ENCODE results near the gene TAF11L14.
"Not testable (repeated sequence)": the region's sequence is repeated elsewhere in the genome, so short reads cannot be mapped to it uniquely, and the experiment has no call there.

Gene TAF11L14

GRCh38 chr5:17634160-17634559, at the start of gene TAF11L14:
TSS of gene TAF11L14 (plus strand) at chr5:17634460.
- Mint-ChIP-seq H3K36me3 (no peaks in the 10 kb centered on the region), H3K27me3 (no peaks in the 10 kb centered on the region), H3K4me3 (no peak within 1 kb of the TSS), H3K27ac (no peak within 1 kb of the TSS), H3K4me1 (no peaks in the 10 kb centered on the region), H3K9me3 (peaks cover 16% of the 10 kb centered on the region)
- DNase-seq, result no peak
- CTCF ChIA-PET, result no interaction called here

- not testable (repeated sequence) for H3K27ac Mint-ChIP-seq, DNase-seq
Measured at GRCh38 chr5:17585658-17586057, 48.6 kb upstream of the TAF11L14 start, which contains the start of gene TAF11L7. TSS of gene TAF11L7 (minus strand) at chr5:17585758.

GRCh38 chr5:17590860-17591259, 43.4 kb upstream of the TAF11L14 start, which contains the start of gene TAF11L8:
TSS of gene TAF11L8 (minus strand) at chr5:17590960.
- H3K9me3 Mint-ChIP-seq, H3K4me3 Mint-ChIP-seq, H3K27me3 Mint-ChIP-seq, H3K27ac Mint-ChIP-seq, H3K36me3 Mint-ChIP-seq, H3K4me1 Mint-ChIP-seq, CTCF ChIA-PET, DNase-seq: not testable (repeated sequence)

More at GRCh38 chr5:17585658-17586057, 48.6 kb upstream of the TAF11L14 start, which contains the start of gene TAF11L7:
- H3K4me1 Mint-ChIP-seq, H3K4me3 Mint-ChIP-seq, H3K9me3 Mint-ChIP-seq, H3K27me3 Mint-ChIP-seq, H3K36me3 Mint-ChIP-seq, CTCF ChIA-PET: not testable (repeated sequence)

GRCh38 chr5:17594255-17594654, 40.0 kb upstream of the TAF11L14 start, which contains the start of gene TAF11L9:
TSS of gene TAF11L9 (minus strand) at chr5:17594394.
- H3K27ac Mint-ChIP-seq, H3K36me3 Mint-ChIP-seq, H3K27me3 Mint-ChIP-seq, H3K9me3 Mint-ChIP-seq, H3K4me1 Mint-ChIP-seq, DNase-seq, CTCF ChIA-PET, H3K4me3 Mint-ChIP-seq: not testable (repeated sequence)

GRCh38 chr5:17597728-17598127, 36.5 kb upstream of the TAF11L14 start, which contains the start of gene TAF11L10:
TSS of gene TAF11L10 (minus strand) at chr5:17597828.
- H3K4me1 Mint-ChIP-seq, H3K9me3 Mint-ChIP-seq, H3K27ac Mint-ChIP-seq, H3K27me3 Mint-ChIP-seq, DNase-seq, H3K4me3 Mint-ChIP-seq, CTCF ChIA-PET, H3K36me3 Mint-ChIP-seq: not testable (repeated sequence)

GRCh38 chr5:17603880-17604279, 30.4 kb upstream of the TAF11L14 start, which contains the start of gene TAF11L11:
TSS of gene TAF11L11 (plus strand) at chr5:17604183.
- CTCF ChIA-PET, H3K27me3 Mint-ChIP-seq, H3K36me3 Mint-ChIP-seq, DNase-seq, H3K4me1 Mint-ChIP-seq, H3K27ac Mint-ChIP-seq, H3K4me3 Mint-ChIP-seq: not testable (repeated sequence)
- H3K9me3 Mint-ChIP-seq, result peaks cover 22% of the 10 kb centered on the region

- Mint-ChIP-seq H3K27ac (no peak overlapping the region), H3K4me3 (no peak overlapping the region), H3K9me3 (peaks cover 20% of the 10 kb centered on the region), H3K27me3 (no peaks in the 10 kb centered on the region), H3K4me1 (no peaks in the 10 kb centered on the region), H3K36me3 (no peaks in the 10 kb centered on the region)
- CTCF ChIA-PET, result no interaction called here
- DNase-seq, result no peak
Measured at GRCh38 chr5:17604951-17605350, 29.3 kb upstream of the TAF11L14 start.

- DNase-seq, H3K27ac Mint-ChIP-seq, H3K36me3 Mint-ChIP-seq, CTCF ChIA-PET, H3K27me3 Mint-ChIP-seq, H3K4me1 Mint-ChIP-seq, H3K4me3 Mint-ChIP-seq: not testable (repeated sequence)
- H3K9me3 Mint-ChIP-seq, result peaks cover 25% of the 10 kb centered on the region
Measured at GRCh38 chr5:17607461-17607860, 26.8 kb upstream of the TAF11L14 start.

- CTCF ChIA-PET, H3K4me3 Mint-ChIP-seq, H3K4me1 Mint-ChIP-seq, H3K27ac Mint-ChIP-seq, H3K27me3 Mint-ChIP-seq, H3K36me3 Mint-ChIP-seq, DNase-seq: not testable (repeated sequence)
- H3K9me3 Mint-ChIP-seq, result peaks cover 22% of the 10 kb centered on the region
Measured at GRCh38 chr5:17610092-17610491, 24.2 kb upstream of the TAF11L14 start, which contains the start of gene TAF11L12. TSS of gene TAF11L12 (plus strand) at chr5:17610392.

GRCh38 chr5:17614872-17615605, 19.2 kb upstream of the TAF11L14 start:
- DNase-seq, result no peak
- peaks cover 22% of the 10 kb centered on the region for H3K9me3 Mint-ChIP-seq
- CTCF ChIA-PET, result no interaction called here
- no peak overlapping the region for H3K27ac Mint-ChIP-seq
- H3K4me1 Mint-ChIP-seq, result no peaks in the 10 kb centered on the region
- H3K27me3 Mint-ChIP-seq, result no peaks in the 10 kb centered on the region
- no peaks in the 10 kb centered on the region for H3K36me3 Mint-ChIP-seq
- H3K4me3 Mint-ChIP-seq, result no peak overlapping the region

GRCh38 chr5:17619354-17619753, 14.9 kb upstream of the TAF11L14 start:
- Mint-ChIP-seq H3K4me3 (no peak overlapping the region), H3K27me3 (no peaks in the 10 kb centered on the region), H3K36me3 (no peaks in the 10 kb centered on the region), H3K4me1 (no peaks in the 10 kb centered on the region), H3K27ac (no peak overlapping the region), H3K9me3 (peaks cover 21% of the 10 kb centered on the region)
- no peak for DNase-seq
- CTCF ChIA-PET, result no interaction called here

- CTCF ChIA-PET, result no interaction called here
- Mint-ChIP-seq H3K4me1 (no peaks in the 10 kb centered on the region), H3K36me3 (no peaks in the 10 kb centered on the region), H3K4me3 (no peak overlapping the region), H3K27me3 (no peaks in the 10 kb centered on the region), H3K9me3 (peaks cover 18% of the 10 kb centered on the region), H3K27ac (no peak overlapping the region)
- no peak for DNase-seq
Measured at GRCh38 chr5:17620627-17621026, 13.6 kb upstream of the TAF11L14 start.

- H3K4me3 Mint-ChIP-seq, result no peak overlapping the region
- peaks cover 7% of the 10 kb centered on the region for H3K9me3 Mint-ChIP-seq
- DNase-seq, result no peak
- no peak overlapping the region for H3K27ac Mint-ChIP-seq
- no peaks in the 10 kb centered on the region for H3K27me3 Mint-ChIP-seq
- H3K4me1 Mint-ChIP-seq, result no peaks in the 10 kb centered on the region
- CTCF ChIA-PET, result no interaction called here
- no peaks in the 10 kb centered on the region for H3K36me3 Mint-ChIP-seq
Measured at GRCh38 chr5:17625686-17626085, 8.6 kb upstream of the TAF11L14 start.

- H3K27me3 Mint-ChIP-seq, CTCF ChIA-PET, H3K4me1 Mint-ChIP-seq, DNase-seq, H3K4me3 Mint-ChIP-seq, H3K36me3 Mint-ChIP-seq, H3K27ac Mint-ChIP-seq: not testable (repeated sequence)
- H3K9me3 Mint-ChIP-seq, result peaks cover 16% of the 10 kb centered on the region
Measured at GRCh38 chr5:17631788-17632187, 2.5 kb upstream of the TAF11L14 start, which contains the start of gene TAF11L13. TSS of gene TAF11L13 (plus strand) at chr5:17632088.

GRCh38 chr5:17649232-17649631, 15.0 kb downstream of the TAF11L14 start:
- H3K27ac Mint-ChIP-seq, H3K4me3 Mint-ChIP-seq, CTCF ChIA-PET, H3K4me1 Mint-ChIP-seq, H3K9me3 Mint-ChIP-seq, H3K36me3 Mint-ChIP-seq, H3K27me3 Mint-ChIP-seq, DNase-seq: not testable (repeated sequence)
